Body of pancreas (tissue), 4 donors: ENCODE data around the gene SLC25A21. TPM values are rescaled to one million over a fixed set of nuclear protein-coding genes. Genes with fewer than 3 reads are reported as not detected.

Source experiments
- ATAC-seq: fragments of 150-250 bp; one replicate; pipeline ENCODE4 v1.9.1; 2016
- DNase-seq, 4 donors: peaks; one replicate each; pipeline ENCODE4 v3.0.0-alpha.2; 2019
- H3K27ac ChIP-seq, 4 donors: fragments of 200-600 bp; sonication (generic); 1 replicate in 3 of 4; 2 replicates in 1 of 4; pipeline versions ENCODE4 v1.5.1 to v1.6.1; 2016 to 2019; ENCODE audit warnings: mild to moderate bottlenecking in 1 of 4, mixed read lengths in 1 of 4, moderate library complexity in 1 of 4
- H3K27me3 ChIP-seq, 2 donors: fragments of 200-600 bp; sonication (generic); one replicate each; pipeline ENCODE4 v1.6.0; 2016; ENCODE audit warnings: mild to moderate bottlenecking in 1 of 2
- H3K36me3 ChIP-seq, 2 donors: fragments of 200-600 bp; sonication (generic); replicated peaks in 1 of 2; 2 replicates each; pipeline ENCODE4 v1.5.1; 2016; ENCODE audit warnings: low read depth in 2 of 2; ENCODE audit not compliant: insufficient read depth in 1 of 2
- H3K4me1 ChIP-seq: fragments of 200-600 bp; sonication (generic); one replicate; pipeline ENCODE4 v1.6.0; 2016
- H3K4me3 ChIP-seq, 2 donors: fragments of 200-600 bp; sonication (generic); 1 replicate in 1 of 2; 2 replicates in 1 of 2; pipeline ENCODE4 v1.5.1; 2016 to 2019
- H3K9me3 ChIP-seq, 3 donors: fragments of 200-600 bp; sonication (generic); 1 replicate in 2 of 3; 2 replicates in 1 of 3; pipeline ENCODE4 v1.5.1; 2016
- CTCF ChIP-seq, 7 experiments: fragments of 450-650 bp in 4 of 7; fragments of 200-600 bp in 3 of 7; sonication (generic) in 3 of 7; IDR thresholded peaks; one replicate each; pipeline ENCODE4 v1.5.1; 2016 to 2019; ENCODE audit warnings: antibody characterized with exemption in 7 of 7
- POLR2A ChIP-seq, 3 donors: fragments of 450-650 bp; IDR thresholded peaks; one replicate each; pipeline ENCODE4 v1.6.1; 2016; ENCODE audit warnings: antibody characterized with exemption in 3 of 3, mild to moderate bottlenecking in 2 of 3
- WGBS, 2 donors: methylation state at CpG; one replicate each; pipeline ENCODE4 v1.1.5; 2017; 5-methylcytosine and 5-hydroxymethylcytosine counted together
- intact Hi-C: fragments of 100-400 bp; cut with DNase I; formaldehyde crosslinking; loops from one replicate; pipeline ENCODE4 v1.15.1; 2023
- total RNA-seq, 2 donors: library from RNA; depleted of rRNA; stranded (reverse); fragments of >200 nt; gene quantifications; one replicate each; pipeline ENCODE4 v1.1.0, GENCODE V29; 2016

SLC25A21 gene
- total RNA-seq, 2 donors from 2014 or later, result not detected

- no peaks in the 10 kb centered on the region for H3K9me3 ChIP-seq
- H3K27me3 ChIP-seq, result peaks cover 0 to 64% of the 10 kb centered on the region in 2 donors
- DNase-seq, result no peak
- ATAC-seq, result no peak
- no peak overlapping the region for H3K27ac ChIP-seq
- no peaks in the 10 kb centered on the region for H3K36me3 ChIP-seq
- WGBS, 2 donors, result 3 to 17% methylated on average over 19 to 34 of the region's 34 CpGs
- no peak for TF ChIP-seq POLR2A (IDR thresholded peaks at IDR 0.05)
- TF ChIP-seq CTCF (IDR thresholded peaks at IDR 0.05), result no peak
- H3K4me1 ChIP-seq, result peaks cover 32% of the 10 kb centered on the region
- intact Hi-C loops, result loop anchor here (10.0 kb wide), 1 partner anchor 500 kb away; no protein-coding TSS in a partner anchor
- H3K4me3 ChIP-seq, result no peak overlapping the region
Observed at GRCh38 chr14:36654794-36655381, 517.5 kb downstream of the SLC25A21 start.

DNA sequence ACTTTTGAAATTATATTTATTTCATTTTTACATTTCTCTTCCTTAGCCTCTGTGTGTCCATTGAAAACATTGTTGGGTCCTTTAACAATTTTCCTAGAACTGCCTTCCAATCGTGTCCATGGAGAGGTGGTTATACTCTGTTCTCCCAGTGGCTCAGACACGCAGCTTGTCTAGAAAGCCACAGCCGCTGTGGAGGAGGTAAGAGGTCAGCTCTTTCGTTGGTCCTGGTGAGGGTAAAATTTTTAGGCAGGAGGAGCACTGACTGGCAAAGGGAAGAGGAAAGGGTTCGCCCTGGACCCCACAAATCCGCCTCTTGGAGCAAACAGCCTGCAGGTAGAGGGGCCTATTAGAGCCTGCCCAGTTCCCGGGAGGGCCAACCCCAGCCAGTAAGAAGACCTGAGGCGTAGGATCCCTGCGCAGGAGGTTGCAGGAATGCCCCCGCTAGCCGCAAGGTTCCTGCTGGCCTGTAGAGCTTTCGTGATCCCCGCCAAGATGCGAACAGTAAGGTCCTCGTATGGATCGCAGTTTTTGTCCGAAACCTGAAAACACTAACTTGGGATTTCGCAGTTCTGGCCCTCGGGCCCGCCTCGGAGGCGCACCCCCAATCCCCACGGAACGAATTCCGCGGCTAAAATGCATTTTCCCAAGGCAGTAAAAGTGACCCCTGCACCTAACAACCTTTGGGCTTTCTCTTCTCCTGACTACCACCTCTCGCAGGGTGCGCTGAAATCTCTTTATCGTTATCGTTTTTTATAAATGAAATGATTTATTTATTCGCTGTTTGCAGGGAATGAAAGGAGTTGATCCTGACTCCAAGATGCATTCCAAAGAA lies 518.2 kb downstream of the SLC25A21 start:
- WGBS, 2 donors, result 7 to 9% methylated on average over 24 to 31 of the region's 31 CpGs
- ATAC-seq (no peak), DNase-seq (no peak)
- Histone ChIP-seq H3K4me3 (no peak overlapping the region), H3K9me3 (no peaks in the 10 kb centered on the region), H3K4me1 (peaks cover 32% of the 10 kb centered on the region), H3K36me3 (no peaks in the 10 kb centered on the region), H3K27me3 (peaks cover 0 to 64% of the 10 kb centered on the region in 2 donors), H3K27ac (no peak overlapping the region)
- intact Hi-C loops, result loop anchor here (10.0 kb wide), 1 partner anchor 501 kb away; no protein-coding TSS in a partner anchor
- no peak for TF ChIP-seq CTCF (IDR thresholded peaks at IDR 0.05)
- TF ChIP-seq POLR2A (IDR thresholded peaks at IDR 0.05), result no peak

DNA sequence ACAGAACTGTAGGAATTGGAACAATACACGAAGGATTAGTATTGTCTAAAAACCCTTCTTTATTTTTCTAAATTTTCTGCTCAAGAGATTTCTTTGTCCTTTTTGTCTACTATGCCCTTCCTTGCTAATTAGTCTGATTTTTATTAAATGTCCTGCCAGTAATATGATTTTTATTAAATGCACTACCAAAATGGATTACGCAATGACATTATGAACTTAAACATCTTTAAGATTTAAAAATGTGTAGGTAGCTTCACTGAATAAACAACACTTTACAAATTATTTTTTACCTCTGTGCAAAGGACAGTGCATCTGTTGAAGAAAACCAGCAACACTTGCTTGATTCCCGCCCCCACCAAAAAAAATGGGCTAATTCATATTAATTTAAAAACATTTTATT lies 519.0 kb downstream of the SLC25A21 start:
- 24 to 29% methylated on average over 3 of the region's 3 CpGs for WGBS, 2 donors
- intact Hi-C loops, result loop anchor here (10.0 kb wide), 1 partner anchor 501 kb away; no protein-coding TSS in a partner anchor

DNA sequence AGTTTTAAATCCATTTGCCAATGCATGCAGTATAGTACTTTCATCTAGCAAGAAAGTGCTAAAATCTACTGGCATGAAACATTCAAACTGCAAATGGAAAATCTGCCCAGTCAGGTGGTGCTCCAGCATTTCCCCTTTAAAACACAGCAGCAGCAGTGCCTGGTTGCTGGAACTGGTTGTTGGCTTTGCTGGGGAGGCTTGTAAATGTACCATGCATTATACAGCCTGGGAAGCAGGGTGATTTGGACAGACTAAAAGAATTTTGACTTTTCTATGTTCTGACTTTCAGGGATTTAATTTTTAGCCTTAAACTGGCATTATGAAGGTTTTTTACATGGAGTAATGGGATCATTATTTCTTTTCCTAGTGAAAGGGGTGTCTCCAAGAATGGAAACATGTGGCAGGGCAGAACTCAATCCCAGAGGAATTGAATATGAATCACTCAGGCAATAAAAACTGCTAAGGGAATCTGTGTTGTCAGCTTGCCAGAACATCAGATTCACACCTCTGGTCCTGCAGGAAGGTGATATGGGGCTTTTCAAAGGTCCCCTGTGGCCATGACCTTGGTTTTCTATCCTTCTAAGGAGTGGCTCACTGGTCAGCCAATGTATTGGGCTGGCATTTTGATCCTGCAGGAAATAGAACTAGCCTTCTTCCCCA lies 519.7 kb downstream of the SLC25A21 start:
- Histone ChIP-seq H3K27me3 (peaks cover 0 to 64% of the 10 kb centered on the region in 2 donors), H3K4me3 (no peak overlapping the region), H3K4me1 (peaks cover 28% of the 10 kb centered on the region), H3K36me3 (no peaks in the 10 kb centered on the region), H3K9me3 (no peaks in the 10 kb centered on the region), H3K27ac (no peak overlapping the region)
- TF ChIP-seq POLR2A (IDR thresholded peaks at IDR 0.05), result no peak
- no peak for TF ChIP-seq CTCF (IDR thresholded peaks at IDR 0.05)
- ATAC-seq (no peak), DNase-seq (no peak)
- intact Hi-C loops, result loop anchor here (10.0 kb wide), 1 partner anchor 502 kb away; no protein-coding TSS in a partner anchor

More for the DNA sequence above, 519.0 kb downstream of the SLC25A21 start:
- Histone ChIP-seq H3K36me3 (no peaks in the 10 kb centered on the region), H3K27ac (no peak overlapping the region), H3K4me1 (peaks cover 28% of the 10 kb centered on the region), H3K9me3 (no peaks in the 10 kb centered on the region), H3K4me3 (no peak overlapping the region), H3K27me3 (peaks cover 0 to 64% of the 10 kb centered on the region in 2 donors)
- ATAC-seq (no peak), DNase-seq (no peak)
- TF ChIP-seq CTCF (IDR thresholded peaks at IDR 0.05), result no peak
- TF ChIP-seq POLR2A (IDR thresholded peaks at IDR 0.05), result no peak
